Measurements from ENCODE around the gene PDCD7.
"Not testable (repeated sequence)": the region's sequence is repeated elsewhere in the genome, so short reads cannot be mapped to it uniquely, and the experiment has no call there.

The PDCD7 gene

DNA sequence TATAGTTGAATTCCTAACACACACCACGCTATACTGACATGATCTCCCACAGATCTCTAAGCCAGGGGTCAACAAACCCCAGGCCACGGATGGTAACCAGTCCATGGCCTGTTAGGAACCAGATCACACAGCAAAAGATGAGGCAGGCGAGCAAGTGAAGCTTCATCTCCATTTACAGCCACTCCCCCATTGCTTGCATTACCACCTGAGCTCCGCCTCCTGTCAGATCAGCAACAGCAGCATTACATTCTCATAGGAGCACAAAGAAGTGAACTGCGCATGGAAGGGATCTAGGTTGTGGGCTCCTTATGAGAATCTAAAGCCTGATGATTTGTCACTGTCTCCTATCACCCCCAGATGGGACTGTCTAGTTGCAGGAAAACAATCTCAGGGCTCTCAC, 2.7 kb downstream of the PDCD7 start:
- DNase-seq (ENCODE audit: low read depth): no peak

DNA sequence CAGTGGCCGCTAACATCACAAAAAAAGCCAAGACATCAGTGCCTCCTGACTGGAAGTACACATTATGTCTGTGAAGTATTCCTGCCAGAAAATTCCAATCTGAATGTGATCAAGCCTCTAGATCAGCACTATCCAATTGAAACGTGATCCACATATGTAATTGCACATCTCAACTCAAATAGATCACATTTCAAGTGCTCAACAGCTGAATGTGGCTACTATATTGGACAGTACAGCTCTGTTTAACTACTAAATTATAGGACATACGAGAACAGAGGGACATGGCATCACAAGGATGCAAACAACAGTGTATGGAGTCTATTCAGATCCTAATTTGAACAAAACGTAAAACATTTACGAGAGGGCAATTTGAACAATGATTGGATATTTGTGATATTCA, 18.1 kb downstream of the PDCD7 start:
- no peak for DNase-seq (ENCODE audit: low read depth)

DNA sequence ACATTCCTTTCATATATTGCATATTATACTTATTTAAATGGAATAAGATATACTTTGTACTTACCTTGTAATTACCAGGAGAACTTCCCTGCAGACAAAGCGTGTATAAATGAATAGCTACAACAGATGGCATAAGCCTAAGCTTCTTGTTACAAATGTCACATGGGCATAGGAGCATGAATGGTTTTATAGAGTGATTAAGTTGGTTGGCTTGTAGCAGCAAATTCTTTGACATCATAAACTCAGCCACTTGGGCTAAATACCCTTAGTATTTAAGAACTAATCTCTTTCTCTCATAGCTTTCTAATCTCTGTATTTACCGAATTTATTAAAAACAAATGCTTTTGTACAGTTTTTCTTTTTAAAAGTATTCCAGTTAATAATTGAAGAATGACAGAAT, 18.5 kb downstream of the PDCD7 start, which contains the start of gene UBAP1L:
Gene UBAP1L (minus strand): TSS at position 115 of the 400 bp plus-strand sequence. CDS start 8,985 bp downstream, outside the sequence.
- DNase-seq (ENCODE audit: low read depth): no peak

DNA sequence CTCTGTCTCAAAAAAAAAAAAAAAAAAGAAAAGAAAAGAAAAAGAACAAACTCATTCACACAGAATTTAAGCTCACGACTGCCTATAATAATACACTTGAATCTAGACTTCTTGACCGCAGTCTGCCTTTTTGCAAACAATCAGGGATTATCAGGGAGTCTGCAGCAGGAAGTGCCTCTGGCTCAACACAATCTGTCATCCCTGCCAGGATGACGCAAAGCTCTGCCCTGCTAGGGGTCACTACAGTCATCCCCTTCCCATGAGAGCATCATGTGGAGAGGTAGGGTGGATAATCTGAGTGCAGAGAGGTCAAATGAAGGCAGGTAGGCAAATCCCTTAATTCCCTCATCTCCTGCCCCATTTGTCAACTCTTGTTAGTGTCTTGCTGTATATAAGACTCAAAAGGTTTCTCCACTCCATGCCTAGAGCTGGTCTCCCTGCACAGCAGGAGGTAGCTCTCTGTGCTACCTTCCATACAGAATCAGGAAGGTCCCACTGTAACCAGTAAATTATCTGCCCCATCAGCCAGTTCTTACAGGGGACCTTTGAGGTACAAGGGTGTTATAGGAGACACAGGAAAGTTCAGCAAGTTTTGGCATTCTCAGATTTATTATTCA, 22.8 kb downstream of the PDCD7 start:
- DNase-seq (ENCODE audit: low read depth): no peak

DNA sequence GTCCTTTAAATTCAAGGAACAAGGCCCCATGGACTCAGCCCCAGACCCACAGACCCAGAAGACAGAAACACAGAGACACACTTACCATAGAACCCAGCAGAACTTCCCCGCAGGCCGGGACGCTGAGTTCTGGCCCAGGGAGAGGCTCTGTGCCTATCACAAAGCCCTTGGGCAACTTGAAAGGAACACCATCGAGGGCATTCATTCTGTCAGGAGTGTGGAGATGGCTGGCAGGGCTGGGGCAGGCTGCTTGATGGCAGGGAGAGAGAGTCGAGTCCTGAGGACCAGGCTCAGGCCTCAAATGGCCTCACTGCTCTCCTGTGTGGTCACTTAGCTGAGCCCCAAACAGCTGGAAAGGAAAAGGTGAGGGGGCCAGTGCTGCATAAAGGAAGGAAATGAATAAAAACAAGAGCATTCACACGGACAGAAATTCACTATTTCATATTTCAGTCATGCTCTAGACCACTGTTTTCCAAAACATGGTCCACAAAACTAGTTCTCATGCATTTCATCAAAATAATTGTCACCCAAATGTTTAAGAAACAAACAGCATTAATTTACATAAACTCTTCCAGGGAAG, 27.5 kb downstream of the PDCD7 start:
- DNase-seq (ENCODE audit: low read depth): no peak

DNA sequence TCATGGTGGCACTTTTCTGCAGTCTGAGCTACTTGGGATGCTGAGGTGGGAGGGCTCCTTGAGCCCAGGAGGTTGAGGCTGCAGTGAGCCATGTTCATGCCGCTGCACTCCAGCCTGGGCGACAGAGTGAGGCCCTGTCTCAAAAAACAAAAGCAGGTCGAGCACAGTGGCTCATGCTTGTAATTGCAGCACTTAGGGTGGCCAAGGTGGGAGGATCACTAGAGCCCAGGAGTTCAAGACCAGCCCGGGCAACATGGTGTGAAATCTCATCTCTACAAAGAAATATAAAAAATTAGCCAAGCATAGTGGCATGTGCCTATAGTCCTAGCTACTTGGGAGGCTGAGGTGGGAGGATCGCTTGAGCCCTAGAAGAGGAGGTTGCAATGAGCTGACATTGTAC, 28.6 kb downstream of the PDCD7 start:
- no peak for DNase-seq (ENCODE audit: low read depth)

DNA sequence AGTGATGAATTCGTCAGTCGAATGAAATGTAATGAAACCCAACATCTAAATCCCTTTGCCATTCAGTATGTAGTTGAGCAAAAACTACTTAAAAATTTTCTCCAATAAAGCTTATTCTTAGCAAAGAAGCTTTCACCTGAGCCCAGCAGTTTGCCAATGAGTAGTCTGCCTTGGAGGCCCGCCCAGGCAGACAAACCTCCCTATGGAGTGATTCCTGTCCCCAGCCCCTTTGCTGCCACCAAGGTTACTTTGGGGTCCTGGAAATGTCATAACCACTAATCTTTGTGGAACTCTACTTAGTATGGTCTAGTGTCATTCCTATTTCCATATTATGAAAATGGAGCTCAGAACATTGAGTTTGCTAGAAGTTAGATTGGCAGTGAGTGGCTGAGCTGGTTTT, 30.7 kb downstream of the PDCD7 start:
- DNase-seq (ENCODE audit: low read depth): no peak

DNA sequence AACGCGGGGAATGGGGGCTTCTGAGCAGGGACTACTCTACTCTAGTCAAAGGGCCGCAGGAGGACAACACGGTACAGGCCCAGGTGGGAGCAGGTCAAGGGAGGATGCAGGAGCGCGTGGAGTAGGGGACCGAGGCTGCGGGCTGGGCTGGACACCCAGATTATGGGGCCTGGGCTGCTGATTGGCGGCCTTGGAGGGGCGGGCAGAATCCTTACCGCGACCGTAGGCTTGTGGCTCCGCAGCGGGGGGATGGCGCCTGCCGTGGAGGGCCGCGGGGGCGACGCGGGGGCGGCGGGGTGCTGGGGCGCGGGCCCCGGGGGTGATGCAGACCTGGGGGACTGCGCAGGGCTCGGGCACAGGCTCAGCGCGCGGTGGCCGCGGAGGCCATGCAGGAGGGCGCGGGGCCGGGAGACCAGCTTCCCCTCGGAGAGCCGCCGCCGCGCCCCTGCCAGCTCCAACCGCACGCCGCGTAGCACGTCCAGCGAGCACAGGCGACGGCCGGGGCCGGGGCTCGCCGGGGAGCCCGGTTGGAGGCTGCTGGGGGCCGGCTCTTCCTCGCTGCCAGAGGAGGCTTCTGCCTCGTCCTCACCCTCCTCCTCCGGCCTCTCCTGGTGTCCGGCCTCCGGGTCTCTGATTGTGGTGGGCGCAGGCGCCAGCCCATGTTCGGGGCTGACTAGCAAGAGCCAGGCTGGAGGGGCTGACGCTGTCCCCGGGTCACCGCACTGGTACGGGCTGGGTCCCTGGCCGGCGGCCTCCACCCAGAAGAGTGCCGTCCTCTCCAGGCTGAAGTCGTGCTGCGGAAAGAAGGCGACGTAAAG, 31.5 kb downstream of the PDCD7 start:
- no peak for DNase-seq (ENCODE audit: low read depth)

DNA sequence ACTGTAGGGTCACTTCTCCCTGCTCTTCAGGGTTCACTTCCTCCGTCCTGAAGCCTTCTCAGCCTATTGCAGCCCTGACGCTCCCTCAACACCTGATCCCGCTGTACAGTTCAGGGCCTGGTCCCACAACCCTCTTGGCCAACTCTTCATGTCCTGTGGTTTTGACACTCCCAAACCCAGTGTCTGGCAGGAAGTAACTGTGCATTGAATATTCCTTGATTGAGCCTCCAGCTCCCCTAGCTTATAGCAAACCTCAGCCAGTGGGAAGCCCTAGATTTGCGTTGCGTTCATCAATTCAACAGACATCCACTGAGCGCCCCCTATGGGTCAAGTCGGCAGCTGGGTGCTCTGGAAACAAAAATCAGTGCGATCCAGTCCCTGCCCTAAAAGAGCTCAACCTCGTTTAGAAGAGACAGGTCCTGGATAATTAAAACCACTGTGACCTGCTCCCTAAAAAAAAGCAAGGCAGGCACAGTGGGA, 32.2 kb downstream of the PDCD7 start:
- no peak for DNase-seq (ENCODE audit: low read depth)

DNA sequence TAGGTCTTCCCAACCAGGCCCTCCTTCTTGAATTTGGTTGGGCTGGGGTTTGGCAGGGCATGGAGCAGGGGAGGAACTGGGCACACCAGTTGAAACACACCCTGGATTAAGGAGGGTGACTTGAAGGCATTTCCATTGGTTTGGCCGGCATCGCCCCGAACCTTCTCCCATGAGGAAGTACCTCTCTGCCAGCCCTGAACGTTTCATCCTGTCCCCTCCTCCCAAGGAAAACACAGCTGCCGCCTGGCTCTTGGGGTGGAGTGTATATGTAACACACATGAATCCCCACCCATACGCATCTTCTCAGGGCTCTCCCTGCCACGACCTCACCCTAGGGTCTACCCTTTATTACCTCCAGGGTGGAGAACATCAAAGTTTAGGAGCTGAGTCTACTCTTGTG, 33.2 kb downstream of the PDCD7 start:
- DNase-seq (ENCODE audit: low read depth): no peak

DNA sequence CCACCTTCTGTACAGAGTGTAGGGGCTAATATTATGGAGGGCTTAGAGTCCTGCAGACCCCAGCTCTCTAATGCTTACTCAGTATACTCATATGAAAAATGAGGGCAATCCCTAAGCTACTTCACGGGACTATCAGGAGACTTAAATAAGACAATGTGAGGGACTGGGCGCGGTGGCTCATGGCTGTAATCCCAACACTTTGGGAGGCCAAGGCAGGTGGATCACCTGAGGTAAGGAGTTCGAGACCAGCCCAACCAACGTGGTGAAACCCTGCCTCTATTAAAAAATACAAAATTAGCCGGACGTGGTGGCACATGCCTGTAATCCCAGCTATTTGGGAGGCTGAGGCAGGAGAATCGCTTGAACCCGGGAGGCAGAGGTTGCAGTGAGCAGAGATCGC, 33.8 kb downstream of the PDCD7 start:
- DNase-seq (ENCODE audit: low read depth): not testable (repeated sequence)

DNA sequence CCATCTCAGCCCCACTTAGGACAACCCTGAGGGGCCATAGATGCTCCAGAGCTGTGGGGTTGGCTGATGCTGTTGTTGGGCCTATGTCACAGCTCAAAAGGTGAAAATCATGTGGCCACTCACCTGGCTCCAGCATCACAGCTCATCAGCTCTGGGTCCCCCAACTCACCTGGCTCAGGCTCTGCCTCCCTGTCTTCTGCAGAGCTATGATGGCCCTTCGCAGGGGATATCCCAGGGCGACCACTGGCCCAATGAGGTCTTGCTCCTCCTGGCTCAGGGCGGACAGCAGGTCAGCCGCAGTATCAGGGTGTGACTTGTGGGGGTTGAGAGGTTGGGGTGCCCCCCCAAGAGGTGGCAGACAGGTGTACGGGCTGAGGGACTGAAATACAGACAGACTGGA, 34.3 kb downstream of the PDCD7 start:
- no peak for DNase-seq (ENCODE audit: low read depth)

DNA sequence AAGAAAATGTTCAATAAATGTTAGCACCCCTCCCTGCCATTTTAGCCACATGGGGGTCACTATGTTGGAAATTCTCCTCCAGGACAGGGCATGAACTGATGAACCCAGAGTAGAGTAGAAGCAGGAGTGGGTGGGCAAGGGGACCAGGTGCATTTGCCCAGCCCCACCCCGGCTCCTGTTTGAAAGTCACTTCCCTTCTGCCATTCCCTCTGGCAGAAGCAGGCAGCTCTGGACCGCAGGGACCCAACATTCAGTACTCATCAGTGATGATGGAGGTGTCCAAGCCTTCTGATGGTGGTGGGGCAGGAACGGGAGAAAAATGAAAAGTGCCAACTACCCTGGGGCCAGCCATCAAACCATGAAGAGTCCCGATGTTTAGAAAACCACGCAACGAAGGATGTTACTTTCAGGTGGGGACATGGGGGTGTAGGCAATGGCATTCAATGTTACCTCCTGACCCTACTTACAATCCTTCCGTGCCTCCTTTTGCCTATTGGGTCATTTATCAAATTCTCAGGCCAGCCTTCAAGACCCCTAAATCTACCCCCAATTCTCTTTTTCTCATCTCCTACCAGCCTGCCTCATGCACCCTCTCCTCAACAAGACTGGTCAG, 35.9 kb downstream of the PDCD7 start:
- no peak for DNase-seq (ENCODE audit: low read depth)

DNA sequence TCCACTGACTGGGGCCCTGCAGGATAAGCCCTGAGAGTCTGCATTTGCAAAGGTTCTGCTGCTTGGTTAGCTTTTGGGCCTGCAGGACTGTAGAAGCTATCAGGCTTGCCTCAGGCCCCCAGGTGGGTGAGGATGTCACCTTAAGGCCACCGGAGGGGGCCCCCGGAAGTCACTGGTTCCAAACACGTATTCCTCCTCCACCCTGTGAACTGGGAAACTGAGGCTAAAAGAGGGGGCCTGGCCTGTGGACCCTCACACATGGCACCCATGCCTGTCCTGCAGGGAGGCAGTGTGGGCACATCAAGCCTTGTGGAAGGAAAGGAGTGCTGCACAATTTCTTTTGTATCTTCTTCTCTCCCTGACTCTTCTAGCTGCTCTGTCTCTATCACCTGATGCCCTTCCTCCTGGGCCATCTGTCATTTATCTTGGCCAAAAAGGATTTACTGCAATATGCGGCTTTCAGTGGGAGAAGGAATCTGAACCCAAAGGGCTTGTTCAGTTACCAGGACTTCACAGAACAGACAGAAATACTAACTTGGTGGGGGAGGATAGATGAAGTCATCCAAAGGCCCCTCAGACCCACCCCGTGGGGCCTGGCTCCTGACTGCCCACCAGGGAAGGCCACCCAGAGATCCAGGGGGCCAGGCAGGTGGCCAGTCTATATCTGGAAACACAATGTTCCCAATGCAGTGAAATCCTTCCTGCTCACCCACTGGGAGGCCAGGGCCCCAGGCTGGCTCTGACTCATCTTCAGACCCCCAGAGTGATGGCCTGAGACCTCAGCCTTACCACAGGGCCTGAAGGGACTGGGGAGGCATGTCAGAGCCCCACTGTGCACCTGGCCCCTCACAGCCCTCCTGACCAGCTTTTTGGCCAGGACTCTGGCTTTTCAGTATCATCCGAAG, 36.9 kb downstream of the PDCD7 start:
- DNase-seq (ENCODE audit: low read depth): no peak

DNA sequence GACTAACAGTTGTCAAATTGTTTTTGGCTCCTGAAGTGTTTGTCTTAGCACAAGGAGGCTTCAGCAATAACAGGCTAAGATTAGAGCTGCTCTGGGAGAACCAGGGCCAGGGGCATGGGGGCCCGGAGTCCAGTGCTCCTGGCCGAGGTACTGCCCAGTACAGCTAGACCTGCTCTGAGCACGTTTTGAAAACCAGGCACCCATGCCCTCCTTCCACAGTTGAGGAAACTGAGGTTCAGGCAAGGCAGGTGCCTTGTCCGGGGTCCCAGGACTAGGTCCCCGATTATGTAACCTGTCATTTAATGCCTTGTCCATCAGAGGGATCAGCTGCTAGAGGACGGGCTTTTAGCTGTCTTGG, 37.9 kb downstream of the PDCD7 start:
- no peak for DNase-seq (ENCODE audit: low read depth)

DNA sequence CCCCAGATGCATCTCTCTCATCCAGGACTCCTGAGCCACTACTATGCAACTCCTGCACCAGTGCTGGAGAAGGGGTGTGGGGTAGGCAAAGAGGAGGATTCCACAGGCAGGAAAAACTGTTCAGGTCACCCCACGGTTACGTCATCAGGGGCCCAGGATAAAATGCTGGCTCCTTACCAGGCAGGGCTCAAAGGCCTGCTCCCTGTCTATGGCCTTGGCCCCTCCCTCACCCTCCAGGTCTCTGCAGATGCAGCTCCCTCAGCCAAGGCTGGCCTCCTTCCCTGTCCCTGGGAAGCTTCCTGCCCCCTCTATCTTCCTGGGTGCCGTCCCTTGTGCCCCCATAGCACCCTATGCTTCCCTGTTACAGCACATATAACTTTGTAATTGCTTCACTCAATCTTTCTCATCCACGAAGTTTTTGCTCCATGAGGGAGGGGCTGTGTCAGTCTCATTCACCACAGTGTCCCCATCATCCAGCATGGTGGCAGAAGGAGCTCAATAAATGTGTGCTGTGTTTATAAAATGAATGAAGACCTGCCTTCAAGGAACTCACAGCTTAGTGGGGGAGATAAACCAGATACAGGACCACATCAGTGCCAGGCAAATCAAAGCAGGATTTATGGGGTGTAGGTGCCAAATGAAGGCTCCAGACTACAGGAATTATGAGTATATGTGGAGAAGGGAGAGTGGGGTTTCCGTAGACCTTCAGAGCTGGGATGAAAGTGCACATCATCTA, 38.4 kb downstream of the PDCD7 start:
- no peak for DNase-seq (ENCODE audit: low read depth)

DNA sequence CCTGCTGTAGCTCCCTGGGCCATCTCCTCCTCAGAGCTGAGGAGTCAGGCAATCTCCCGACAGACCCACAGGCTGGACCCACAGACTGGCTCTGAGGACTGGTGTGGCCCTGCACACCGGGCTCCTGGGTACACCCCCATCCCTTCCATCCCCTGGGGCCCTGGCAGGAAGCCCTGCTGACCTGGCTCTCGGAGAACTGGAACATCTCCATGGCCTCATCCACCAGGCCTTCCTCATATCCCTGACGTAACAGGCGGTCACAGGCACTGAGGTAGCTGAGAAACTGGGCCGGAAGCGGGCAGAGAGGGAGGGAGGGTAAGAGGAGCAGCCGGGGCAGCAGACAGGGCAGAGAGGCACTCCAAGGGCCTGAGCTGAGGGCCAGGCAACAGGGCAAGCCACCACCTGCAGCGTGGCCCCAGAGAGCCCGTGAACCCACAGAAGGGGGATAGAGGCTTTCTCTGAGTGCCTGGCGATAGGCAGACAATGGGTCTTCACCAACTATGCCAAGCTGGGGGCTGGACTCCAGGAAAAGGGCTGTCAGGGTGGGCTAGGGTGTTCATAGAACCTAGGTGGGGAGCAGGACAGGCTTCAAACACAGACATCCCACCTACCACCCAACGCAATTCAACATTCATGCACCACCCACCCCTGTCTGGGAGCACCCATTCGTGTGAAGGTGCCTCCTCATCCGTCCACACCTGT, 39.2 kb downstream of the PDCD7 start:
- no peak for DNase-seq (ENCODE audit: low read depth)

DNA sequence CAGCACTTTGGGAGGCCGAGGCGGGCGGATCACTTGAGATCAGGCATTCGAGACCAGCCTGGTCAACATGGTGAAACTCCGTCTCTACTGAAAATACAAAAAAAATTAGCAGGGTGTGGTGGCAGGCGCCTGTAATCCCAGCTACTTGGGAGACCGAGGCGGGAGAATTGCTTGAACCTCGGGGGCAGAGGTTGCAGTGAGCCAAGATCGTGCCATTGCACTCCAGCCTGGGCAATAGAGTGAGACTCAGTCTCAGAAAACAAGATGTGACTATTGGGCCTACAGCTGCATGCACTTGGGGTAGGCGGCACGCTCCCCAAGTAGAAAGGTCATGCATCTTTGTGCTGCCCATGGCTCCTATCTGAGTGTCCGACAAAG, 39.8 kb downstream of the PDCD7 start:
- DNase-seq (ENCODE audit: low read depth): not testable (repeated sequence)

DNA sequence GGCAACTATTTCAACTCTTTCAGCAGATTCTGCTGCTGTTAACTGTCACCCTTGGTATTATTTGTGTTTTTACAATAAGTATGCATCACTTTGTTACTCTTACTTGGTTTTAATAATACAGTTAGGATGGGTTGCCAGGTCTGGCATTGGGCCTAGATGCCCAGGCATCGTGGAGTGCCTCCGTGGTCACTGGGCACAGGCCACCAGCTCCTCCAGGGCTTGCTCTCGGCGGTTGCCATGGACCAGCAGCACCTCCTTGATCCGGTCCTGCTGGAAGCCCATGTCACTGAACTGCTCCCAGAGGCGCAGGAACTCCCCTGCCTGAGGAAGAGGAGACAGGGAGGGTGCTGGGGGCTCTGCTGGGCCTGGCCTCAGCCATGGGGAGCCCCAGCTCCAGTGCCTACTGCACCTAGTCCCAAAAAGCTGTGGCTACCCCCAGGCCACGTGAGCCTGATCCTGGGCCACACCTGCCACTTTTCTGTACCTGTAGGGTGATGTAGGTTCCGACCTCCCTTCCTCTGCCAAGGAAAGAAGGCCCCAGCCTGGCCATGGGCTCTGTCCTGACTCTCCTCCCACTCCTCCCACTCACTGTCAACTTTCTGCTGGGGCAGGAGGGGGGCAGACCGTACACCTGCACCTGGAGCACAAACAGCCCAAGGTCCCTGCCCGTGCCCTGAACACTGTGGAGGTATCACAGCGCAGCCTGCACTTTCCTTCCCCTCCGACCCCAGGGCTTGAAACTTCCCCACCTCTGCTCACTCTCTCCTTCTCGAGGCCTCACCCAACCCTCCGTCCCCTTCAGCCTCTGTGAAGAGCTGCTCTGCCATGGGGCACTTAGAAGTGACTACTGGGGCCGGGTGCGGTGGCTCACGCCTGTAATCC, 40.5 kb downstream of the PDCD7 start:
- no peak for DNase-seq (ENCODE audit: low read depth)

All from GM04504 (cell line).